ENCODE results near the gene PRICKLE1. TPM values are rescaled to one million over a fixed set of nuclear protein-coding genes. Genes with fewer than 3 reads are reported as not detected.

Gene PRICKLE1
- total and polyA plus RNA-seq, 2 experiments from 2014 or later: 7.7 to 51.7 TPM

DNA sequence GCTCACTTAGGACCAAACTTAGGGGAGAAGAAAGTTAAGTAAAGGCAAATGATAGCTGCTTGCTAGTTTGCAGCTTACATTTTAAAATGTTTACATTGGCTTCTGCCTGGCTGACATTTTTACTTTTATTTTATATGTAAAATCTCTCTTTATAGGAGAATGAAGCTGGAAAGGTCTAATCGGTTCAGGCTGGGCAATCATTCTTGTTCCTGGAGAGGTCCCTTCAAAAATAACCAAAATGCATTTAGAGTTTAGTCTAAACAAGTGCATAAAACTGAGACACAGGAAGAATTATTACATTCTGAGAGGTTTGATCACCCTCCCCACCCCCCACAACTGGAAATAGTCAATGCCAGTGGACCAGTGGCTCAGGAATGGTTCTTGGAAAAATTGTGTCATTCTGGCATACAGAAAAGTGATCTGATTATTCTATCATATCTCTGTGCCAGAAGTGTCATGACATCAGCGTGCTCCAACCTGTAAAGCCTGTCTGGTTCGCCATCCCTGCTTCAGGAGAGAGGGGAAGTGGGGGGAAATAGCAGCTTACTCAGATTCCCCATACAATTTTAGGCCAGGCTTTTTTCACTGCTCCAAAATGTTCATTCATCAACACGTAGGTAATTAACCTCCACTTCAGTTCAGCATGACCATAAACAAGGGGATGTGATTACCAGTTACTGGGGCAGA is 4.2 kb downstream of the PRICKLE1 start:
- peaks cover 16% of the 10 kb centered on the region for H3K4me1 Mint-ChIP-seq
- Histone ChIP-seq H3K27ac (ENCODE audit: low read depth) (no peak overlapping the region), H3K27me3 (ENCODE audit: insufficient read depth) (peaks cover 35% of the 10 kb centered on the region), H4K20me1 (replicated peaks; ENCODE audit: insufficient read depth) (no peaks in the 10 kb centered on the region), H3K79me2 (replicated peaks; ENCODE audit: insufficient read depth) (0 out of 2 replicates have a peak, but pooled peaks cover 3% of the 10 kb centered on the region), H3K9me2 (ENCODE audit: insufficient read depth) (no peaks in the 10 kb centered on the region), H3K4me1 (ENCODE audit: insufficient read depth) (peaks cover 5% of the 10 kb centered on the region; the same call in 1 of the 2 replicates), H2AFZ (no peak overlapping the region), H3K4me3 (no peak overlapping the region), H3F3A (replicated peaks; ENCODE audit: low read depth) (no peaks in the 10 kb centered on the region), H3K4me2 (no peak overlapping the region), H3K36me3 (ENCODE audit: insufficient read depth) (no peaks in the 10 kb centered on the region)
- H3K27me3 Mint-ChIP-seq (ENCODE audit: insufficient read depth, low read depth, poor library complexity): peaks cover 21% of the 10 kb centered on the region
- no peaks in the 10 kb centered on the region for H3K9me3 Mint-ChIP-seq
- TF ChIP-seq CREB1 (CRISPR knock-in tag; IDR thresholded peaks at IDR 0.05; ENCODE audit: low read depth): no peak
- TF ChIP-seq, protein P1, sequence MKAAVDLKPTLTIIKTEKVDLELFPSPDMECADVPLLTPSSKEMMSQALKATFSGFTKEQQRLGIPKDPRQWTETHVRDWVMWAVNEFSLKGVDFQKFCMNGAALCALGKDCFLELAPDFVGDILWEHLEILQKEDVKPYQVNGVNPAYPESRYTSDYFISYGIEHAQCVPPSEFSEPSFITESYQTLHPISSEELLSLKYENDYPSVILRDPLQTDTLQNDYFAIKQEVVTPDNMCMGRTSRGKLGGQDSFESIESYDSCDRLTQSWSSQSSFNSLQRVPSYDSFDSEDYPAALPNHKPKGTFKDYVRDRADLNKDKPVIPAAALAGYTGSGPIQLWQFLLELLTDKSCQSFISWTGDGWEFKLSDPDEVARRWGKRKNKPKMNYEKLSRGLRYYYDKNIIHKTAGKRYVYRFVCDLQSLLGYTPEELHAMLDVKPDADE (IDR thresholded peaks at IDR 0.05): no peak
- TF ChIP-seq POLR2AphosphoS5 (IDR thresholded peaks at IDR 0.05; ENCODE audit: low read depth): no peak
- no peak for TF ChIP-seq EZH2 (IDR thresholded peaks at IDR 0.05; ENCODE audit: low read depth, unreplicated experiment)
- no peak for TF ChIP-seq STAT1 (IDR thresholded peaks at IDR 0.05; ENCODE audit: unreplicated experiment)
- TF ChIP-seq ZNF331 (CRISPR knock-in tag; IDR thresholded peaks at IDR 0.05; ENCODE audit: low read depth): no peak
- TF ChIP-seq ZNF114 (CRISPR knock-in tag; IDR thresholded peaks at IDR 0.05): no peak
- TF ChIP-seq, protein P2, sequence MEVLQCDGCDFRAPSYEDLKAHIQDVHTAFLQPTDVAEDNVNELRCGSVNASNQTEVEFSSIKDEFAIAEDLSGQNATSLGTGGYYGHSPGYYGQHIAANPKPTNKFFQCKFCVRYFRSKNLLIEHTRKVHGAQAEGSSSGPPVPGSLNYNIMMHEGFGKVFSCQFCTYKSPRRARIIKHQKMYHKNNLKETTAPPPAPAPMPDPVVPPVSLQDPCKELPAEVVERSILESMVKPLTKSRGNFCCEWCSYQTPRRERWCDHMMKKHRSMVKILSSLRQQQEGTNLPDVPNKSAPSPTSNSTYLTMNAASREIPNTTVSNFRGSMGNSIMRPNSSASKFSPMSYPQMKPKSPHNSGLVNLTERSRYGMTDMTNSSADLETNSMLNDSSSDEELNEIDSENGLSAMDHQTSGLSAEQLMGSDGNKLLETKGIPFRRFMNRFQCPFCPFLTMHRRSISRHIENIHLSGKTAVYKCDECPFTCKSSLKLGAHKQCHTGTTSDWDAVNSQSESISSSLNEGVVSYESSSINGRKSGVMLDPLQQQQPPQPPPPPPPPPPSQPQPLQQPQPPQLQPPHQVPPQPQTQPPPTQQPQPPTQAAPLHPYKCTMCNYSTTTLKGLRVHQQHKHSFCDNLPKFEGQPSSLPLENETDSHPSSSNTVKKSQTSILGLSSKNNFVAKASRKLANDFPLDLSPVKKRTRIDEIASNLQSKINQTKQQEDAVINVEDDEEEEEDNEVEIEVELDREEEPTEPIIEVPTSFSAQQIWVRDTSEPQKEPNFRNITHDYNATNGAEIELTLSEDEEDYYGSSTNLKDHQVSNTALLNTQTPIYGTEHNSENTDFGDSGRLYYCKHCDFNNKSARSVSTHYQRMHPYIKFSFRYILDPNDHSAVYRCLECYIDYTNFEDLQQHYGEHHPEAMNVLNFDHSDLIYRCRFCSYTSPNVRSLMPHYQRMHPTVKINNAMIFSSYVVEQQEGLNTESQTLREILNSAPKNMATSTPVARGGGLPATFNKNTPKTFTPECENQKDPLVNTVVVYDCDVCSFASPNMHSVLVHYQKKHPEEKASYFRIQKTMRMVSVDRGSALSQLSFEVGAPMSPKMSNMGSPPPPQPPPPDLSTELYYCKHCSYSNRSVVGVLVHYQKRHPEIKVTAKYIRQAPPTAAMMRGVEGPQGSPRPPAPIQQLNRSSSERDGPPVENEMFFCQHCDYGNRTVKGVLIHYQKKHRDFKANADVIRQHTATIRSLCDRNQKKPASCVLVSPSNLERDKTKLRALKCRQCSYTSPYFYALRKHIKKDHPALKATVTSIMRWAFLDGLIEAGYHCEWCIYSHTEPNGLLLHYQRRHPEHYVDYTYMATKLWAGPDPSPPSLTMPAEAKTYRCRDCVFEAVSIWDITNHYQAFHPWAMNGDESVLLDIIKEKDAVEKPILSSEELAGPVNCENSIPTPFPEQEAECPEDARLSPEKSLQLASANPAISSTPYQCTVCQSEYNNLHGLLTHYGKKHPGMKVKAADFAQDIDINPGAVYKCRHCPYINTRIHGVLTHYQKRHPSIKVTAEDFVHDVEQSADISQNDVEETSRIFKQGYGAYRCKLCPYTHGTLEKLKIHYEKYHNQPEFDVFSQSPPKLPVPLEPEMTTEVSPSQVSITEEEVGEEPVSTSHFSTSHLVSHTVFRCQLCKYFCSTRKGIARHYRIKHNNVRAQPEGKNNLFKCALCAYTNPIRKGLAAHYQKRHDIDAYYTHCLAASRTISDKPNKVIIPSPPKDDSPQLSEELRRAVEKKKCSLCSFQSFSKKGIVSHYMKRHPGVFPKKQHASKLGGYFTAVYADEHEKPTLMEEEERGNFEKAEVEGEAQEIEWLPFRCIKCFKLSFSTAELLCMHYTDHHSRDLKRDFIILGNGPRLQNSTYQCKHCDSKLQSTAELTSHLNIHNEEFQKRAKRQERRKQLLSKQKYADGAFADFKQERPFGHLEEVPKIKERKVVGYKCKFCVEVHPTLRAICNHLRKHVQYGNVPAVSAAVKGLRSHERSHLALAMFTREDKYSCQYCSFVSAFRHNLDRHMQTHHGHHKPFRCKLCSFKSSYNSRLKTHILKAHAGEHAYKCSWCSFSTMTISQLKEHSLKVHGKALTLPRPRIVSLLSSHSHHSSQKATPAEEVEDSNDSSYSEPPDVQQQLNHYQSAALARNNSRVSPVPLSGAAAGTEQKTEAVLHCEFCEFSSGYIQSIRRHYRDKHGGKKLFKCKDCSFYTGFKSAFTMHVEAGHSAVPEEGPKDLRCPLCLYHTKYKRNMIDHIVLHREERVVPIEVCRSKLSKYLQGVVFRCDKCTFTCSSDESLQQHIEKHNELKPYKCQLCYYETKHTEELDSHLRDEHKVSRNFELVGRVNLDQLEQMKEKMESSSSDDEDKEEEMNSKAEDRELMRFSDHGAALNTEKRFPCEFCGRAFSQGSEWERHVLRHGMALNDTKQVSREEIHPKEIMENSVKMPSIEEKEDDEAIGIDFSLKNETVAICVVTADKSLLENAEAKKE (CRISPR knock-in tag; IDR thresholded peaks at IDR 0.05): no peak
- no peak for TF ChIP-seq NANOG (IDR thresholded peaks at IDR 0.05; ENCODE audit: borderline replicate concordance)
- TF ChIP-seq, protein P3, sequence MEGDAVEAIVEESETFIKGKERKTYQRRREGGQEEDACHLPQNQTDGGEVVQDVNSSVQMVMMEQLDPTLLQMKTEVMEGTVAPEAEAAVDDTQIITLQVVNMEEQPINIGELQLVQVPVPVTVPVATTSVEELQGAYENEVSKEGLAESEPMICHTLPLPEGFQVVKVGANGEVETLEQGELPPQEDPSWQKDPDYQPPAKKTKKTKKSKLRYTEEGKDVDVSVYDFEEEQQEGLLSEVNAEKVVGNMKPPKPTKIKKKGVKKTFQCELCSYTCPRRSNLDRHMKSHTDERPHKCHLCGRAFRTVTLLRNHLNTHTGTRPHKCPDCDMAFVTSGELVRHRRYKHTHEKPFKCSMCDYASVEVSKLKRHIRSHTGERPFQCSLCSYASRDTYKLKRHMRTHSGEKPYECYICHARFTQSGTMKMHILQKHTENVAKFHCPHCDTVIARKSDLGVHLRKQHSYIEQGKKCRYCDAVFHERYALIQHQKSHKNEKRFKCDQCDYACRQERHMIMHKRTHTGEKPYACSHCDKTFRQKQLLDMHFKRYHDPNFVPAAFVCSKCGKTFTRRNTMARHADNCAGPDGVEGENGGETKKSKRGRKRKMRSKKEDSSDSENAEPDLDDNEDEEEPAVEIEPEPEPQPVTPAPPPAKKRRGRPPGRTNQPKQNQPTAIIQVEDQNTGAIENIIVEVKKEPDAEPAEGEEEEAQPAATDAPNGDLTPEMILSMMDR (conservative IDR thresholded peaks at IDR 0.05; ENCODE audit: low read depth in 2 of 2): no peak
- no peak for TF ChIP-seq JUNB (IDR thresholded peaks at IDR 0.05; ENCODE audit: unreplicated experiment)
- TF ChIP-seq, protein P4, sequence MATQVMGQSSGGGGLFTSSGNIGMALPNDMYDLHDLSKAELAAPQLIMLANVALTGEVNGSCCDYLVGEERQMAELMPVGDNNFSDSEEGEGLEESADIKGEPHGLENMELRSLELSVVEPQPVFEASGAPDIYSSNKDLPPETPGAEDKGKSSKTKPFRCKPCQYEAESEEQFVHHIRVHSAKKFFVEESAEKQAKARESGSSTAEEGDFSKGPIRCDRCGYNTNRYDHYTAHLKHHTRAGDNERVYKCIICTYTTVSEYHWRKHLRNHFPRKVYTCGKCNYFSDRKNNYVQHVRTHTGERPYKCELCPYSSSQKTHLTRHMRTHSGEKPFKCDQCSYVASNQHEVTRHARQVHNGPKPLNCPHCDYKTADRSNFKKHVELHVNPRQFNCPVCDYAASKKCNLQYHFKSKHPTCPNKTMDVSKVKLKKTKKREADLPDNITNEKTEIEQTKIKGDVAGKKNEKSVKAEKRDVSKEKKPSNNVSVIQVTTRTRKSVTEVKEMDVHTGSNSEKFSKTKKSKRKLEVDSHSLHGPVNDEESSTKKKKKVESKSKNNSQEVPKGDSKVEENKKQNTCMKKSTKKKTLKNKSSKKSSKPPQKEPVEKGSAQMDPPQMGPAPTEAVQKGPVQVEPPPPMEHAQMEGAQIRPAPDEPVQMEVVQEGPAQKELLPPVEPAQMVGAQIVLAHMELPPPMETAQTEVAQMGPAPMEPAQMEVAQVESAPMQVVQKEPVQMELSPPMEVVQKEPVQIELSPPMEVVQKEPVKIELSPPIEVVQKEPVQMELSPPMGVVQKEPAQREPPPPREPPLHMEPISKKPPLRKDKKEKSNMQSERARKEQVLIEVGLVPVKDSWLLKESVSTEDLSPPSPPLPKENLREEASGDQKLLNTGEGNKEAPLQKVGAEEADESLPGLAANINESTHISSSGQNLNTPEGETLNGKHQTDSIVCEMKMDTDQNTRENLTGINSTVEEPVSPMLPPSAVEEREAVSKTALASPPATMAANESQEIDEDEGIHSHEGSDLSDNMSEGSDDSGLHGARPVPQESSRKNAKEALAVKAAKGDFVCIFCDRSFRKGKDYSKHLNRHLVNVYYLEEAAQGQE (IDR thresholded peaks at IDR 0.05; ENCODE audit: unreplicated experiment): no peak
- no peak for TF ChIP-seq EZH2phosphoT487 (IDR thresholded peaks at IDR 0.05; ENCODE audit: unreplicated experiment)
- no peak overlapping the region for H3K4me3 Mint-ChIP-seq
- ATAC-seq (no peak), DNase-seq (ENCODE audit: low spot score) (no peak)
- H3K27ac Mint-ChIP-seq: no peak overlapping the region
- no peaks in the 10 kb centered on the region for H3K36me3 Mint-ChIP-seq (ENCODE audit: low read depth)
